ENCODE data around the gene SPIRE1. TPM values are rescaled to one million over a fixed set of nuclear protein-coding genes. Genes with fewer than 3 reads are reported as not detected.
"Not testable (repeated sequence)": the region's sequence is repeated elsewhere in the genome, so short reads cannot be mapped to it uniquely, and the experiment has no call there.

Gene SPIRE1
- total RNA-seq, 2 experiments from 2014 or later, result 1.3 to 2.9 TPM

DNA sequence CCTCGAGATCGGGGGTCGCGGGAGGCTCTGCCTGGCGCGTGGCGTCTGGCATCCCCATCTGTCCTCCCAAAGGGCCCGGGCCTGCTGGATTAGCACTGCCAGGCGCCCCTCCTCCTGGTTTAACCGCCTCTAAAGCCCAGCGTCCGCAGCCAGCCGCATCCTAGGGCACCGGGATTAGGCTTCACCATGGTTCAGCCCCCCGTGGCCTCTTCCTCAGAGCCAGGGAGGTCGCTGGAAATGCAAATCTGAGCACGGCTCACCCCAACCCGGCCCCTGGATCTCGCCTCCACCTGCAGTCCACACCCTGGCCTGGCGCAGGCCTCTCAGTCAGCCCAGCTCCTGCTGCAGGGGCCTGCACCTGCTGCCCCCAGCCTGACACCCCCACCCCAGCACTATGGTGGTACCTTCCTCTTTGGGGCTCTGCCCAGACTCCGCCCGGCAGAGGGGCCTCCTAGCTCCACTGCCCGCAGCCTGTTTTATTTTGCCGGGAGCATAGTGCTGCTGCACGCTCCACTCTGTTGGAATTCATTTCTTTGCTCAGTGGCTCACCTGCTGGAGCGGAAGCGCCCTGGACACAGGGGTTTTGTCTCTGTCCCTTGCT lies 237.0 kb downstream of the SPIRE1 start:
- no peaks in the 10 kb centered on the region for H3K36me3 Mint-ChIP-seq (ENCODE audit: low read depth)
- H3K4me1 Mint-ChIP-seq, result peaks cover 15% of the 10 kb centered on the region
- no peak for DNase-seq
- POLR2A ChIA-PET, result no interaction called here
- H3K27ac Mint-ChIP-seq, result no peak overlapping the region
- peaks cover 7% of the 10 kb centered on the region for H3K27me3 Mint-ChIP-seq
- peak overlapping the region; percentile 42 for H3K4me3 Mint-ChIP-seq
- CTCF ChIA-PET, result no interaction called here
- H3K9me3 Mint-ChIP-seq, result no peaks in the 10 kb centered on the region

DNA sequence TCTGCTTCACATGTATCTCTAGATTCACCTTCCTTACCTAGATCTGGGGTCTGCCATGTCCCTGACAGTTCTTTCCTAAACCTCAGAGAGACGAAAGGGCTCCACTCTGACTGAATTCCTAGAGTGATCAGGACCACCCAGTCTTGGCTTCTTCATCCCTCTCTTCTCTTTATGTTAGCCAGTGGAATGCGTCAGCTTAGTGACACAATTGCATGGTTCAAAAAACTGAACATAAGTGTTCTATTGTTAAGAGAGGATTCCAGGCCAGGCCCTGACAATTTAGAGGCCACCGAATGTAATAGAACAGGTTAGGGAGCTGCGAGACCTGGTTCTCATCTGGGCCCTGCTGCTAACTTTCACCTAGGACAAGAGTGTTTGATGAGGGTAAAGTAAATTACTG lies 240.2 kb downstream of the SPIRE1 start:
- POLR2A ChIA-PET, result no interaction called here
- H3K4me3 Mint-ChIP-seq, result no peak overlapping the region
- H3K36me3 Mint-ChIP-seq (ENCODE audit: low read depth), result no peaks in the 10 kb centered on the region
- H3K27ac Mint-ChIP-seq, result no peak overlapping the region
- H3K27me3 Mint-ChIP-seq, result peaks cover 7% of the 10 kb centered on the region
- CTCF ChIA-PET, result interaction anchor here (0.6 kb wide), 1 partner anchor 10 kb away, joined by 3 read pairs; no protein-coding TSS in a partner anchor
- no peak for DNase-seq
- H3K9me3 Mint-ChIP-seq, result no peaks in the 10 kb centered on the region
- H3K4me1 Mint-ChIP-seq, result peaks cover 15% of the 10 kb centered on the region

DNA sequence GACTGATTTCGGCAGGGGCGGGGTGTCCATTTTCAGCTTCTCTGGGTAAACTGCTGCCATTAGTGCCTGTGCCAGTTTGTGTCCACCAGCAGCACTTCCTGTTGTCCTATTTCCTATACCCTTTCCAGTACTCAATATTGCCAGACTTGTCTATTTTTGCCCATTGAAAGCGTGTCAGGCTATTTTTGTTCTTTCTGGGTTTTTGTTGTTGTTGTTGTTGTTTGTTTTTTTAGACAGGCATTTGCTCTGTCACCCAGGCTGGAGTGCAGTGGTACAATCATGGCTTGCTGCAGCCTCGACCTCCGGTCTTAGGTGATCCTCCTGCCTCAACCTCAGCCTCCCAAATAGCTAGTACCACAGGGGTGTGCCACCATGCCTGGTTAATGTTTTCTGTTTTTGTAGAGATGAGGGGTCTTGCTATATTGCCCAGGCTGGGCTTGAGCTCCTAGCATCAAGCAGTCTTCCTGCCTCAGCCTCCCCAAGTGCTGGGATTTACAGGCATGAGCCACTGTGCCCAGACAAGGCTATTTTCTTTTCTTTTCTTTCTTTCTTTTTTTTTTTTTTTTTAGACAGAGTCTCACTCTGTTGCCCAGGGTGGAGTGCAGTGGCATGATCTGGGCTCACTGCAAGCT lies 241.7 kb downstream of the SPIRE1 start:
- ChIA-PET CTCF (no interaction called here), POLR2A (no interaction called here)
- Mint-ChIP-seq H3K27ac (no peak overlapping the region), H3K36me3 (ENCODE audit: low read depth) (no peaks in the 10 kb centered on the region), H3K4me1 (peaks cover 12% of the 10 kb centered on the region), H3K4me3 (no peak overlapping the region), H3K9me3 (no peaks in the 10 kb centered on the region), H3K27me3 (peaks cover 5% of the 10 kb centered on the region)
- DNase-seq, result no peak

DNA sequence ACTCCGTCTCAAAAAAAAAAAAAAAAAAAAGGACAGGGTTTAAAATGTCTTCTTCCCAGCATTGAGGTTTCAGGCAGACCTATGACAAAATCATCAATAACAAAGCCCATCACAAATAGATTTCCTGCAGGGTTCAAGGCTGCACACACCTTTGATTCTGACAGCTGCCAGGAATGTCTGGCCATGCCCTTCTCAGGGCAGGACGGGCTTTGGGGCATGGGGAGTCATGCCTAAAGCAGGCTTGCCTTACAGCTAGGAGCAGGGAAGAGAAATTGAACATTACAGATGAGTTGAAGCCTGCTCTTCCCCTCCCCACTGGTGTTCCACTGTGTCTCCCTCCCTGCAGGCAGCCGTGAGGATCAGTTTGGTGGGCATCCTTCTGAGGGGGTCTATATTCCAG lies 246.5 kb downstream of the SPIRE1 start:
- H3K4me1 Mint-ChIP-seq, result peaks cover 17% of the 10 kb centered on the region

DNA sequence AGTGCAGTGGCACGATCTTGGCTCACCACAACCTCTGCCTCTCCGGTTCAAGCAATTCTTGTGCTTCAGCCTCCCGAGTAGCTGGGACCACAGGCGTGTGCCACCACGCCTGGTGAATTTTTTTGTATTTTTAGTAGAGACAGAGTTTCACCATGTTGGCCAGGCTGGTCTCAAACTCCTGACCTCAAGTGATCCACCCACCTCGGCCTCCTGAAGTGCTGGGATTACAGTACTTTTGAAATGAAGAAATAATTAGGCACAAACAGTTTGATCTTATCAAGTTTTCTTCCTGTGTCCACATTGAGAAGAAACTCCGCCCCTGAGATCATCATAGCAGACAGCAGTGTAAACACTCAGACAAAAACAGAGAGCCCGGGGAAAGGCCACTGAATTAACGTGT lies 247.2 kb downstream of the SPIRE1 start:
- H3K27ac Mint-ChIP-seq; H3K36me3 Mint-ChIP-seq (ENCODE audit: low read depth); DNase-seq; H3K4me3 Mint-ChIP-seq; H3K9me3 Mint-ChIP-seq; POLR2A ChIA-PET: not testable (repeated sequence)
- Mint-ChIP-seq H3K27me3 (peaks cover 24% of the 10 kb centered on the region), H3K4me1 (peaks cover 23% of the 10 kb centered on the region)
- CTCF ChIA-PET, result interaction anchor here (0.7 kb wide), 1 partner anchor 691 kb away, joined by 3 read pairs; no protein-coding TSS in a partner anchor

More for the DNA sequence above, 246.5 kb downstream of the SPIRE1 start:
- Mint-ChIP-seq H3K36me3 (ENCODE audit: low read depth) (peaks cover 2% of the 10 kb centered on the region), H3K27ac (no peak overlapping the region), H3K4me3 (no peak overlapping the region), H3K27me3 (peaks cover 17% of the 10 kb centered on the region), H3K9me3 (no peaks in the 10 kb centered on the region)
- DNase-seq, result no peak
- CTCF ChIA-PET, result interaction anchor here (0.6 to 0.7 kb wide), 2 partner anchors 17 to 691 kb away, joined by 3 read pairs; no protein-coding TSS in a partner anchor
- POLR2A ChIA-PET, result no interaction called here

DNA sequence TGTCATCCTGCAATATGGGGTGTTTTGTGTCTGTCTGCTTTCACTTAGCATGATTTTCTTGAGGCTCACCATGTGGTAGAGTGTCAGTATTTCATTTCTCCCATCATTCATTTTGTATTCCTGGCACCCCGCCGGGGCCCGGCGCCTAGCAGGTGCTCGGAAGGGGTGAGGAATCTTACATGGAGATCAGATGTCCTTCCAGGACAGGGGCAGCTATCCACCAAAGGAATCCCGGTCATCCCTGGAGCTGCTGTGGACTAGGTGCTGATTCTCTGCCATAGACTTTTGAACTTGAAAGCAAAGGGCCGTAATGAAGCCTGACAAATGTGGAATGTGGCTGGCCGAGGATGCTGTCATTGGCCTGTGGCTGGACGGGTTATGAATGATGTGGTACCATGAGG lies 247.8 kb downstream of the SPIRE1 start:
- Mint-ChIP-seq H3K27me3 (peaks cover 29% of the 10 kb centered on the region), H3K4me1 (peaks cover 23% of the 10 kb centered on the region), H3K36me3 (ENCODE audit: low read depth) (peaks cover 2% of the 10 kb centered on the region), H3K27ac (no peak overlapping the region), H3K9me3 (no peaks in the 10 kb centered on the region), H3K4me3 (no peak overlapping the region)
- CTCF ChIA-PET, result interaction anchor here (1.0 to 1.3 kb wide), 2 partner anchors 13 to 17 kb away, joined by 3 read pairs; no protein-coding TSS in a partner anchor
- POLR2A ChIA-PET, result no interaction called here
- DNase-seq, result no peak

DNA sequence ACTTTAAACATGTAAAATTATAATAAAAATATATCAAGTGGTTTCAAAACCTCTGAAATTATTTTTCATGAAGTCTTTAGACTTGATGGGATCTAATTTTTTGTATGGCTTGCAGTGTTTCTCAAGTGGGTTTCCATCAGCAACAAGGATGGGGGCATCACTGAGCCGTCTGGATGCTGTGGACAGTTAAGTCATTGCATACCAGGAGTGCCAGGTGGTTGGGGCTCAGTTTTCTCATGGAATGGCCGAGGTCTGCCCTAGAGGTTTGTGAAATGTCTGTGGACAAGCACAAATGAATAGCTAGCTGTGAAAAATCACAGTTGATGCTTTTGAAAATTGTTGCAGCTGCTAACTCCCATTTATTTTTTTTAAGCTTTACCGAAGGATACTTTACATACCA lies 248.4 kb downstream of the SPIRE1 start:
- CTCF ChIA-PET, result interaction anchor here (1.0 to 1.3 kb wide), 2 partner anchors 14 to 16 kb away, joined by 3 read pairs; no protein-coding TSS in a partner anchor
- Mint-ChIP-seq H3K4me3 (no peak overlapping the region), H3K27me3 (peaks cover 35% of the 10 kb centered on the region), H3K4me1 (peaks cover 23% of the 10 kb centered on the region), H3K9me3 (no peaks in the 10 kb centered on the region), H3K27ac (no peak overlapping the region), H3K36me3 (ENCODE audit: low read depth) (peaks cover 2% of the 10 kb centered on the region)
- DNase-seq, result no peak
- POLR2A ChIA-PET, result no interaction called here

DNA sequence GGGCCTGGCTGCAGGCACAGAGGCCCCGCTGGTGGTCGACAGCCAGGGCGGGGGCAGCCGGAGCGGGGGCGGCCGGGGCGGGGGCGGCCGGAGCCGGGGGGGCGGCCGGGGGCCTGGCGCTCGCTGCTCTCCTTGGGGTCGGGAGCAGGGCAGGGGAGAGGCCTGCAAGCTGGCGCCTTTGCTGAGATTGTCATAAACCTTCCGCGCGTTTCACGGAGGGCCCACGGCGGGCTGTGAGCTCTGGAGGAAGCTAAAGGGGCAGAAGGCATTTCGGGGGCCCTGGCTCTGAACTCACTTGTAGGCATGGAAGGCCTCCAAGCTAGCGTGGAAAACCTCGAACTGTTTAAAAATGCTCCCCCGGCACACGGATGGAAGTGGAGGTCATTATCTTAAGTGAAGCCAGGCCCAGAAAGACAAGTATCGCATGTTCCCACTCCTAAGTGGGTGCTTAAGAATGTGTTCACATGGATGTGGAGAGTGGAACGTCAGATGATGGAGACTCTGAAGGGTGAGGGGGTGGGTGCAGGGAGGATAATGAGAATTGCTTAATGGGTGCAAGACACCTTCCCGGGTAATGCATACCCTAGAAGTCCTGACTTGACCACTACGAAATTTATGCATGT lies 249.5 kb downstream of the SPIRE1 start:
- peak overlapping the region; percentile 64 for H3K27ac Mint-ChIP-seq
- DNase-seq, result no peak

DNA sequence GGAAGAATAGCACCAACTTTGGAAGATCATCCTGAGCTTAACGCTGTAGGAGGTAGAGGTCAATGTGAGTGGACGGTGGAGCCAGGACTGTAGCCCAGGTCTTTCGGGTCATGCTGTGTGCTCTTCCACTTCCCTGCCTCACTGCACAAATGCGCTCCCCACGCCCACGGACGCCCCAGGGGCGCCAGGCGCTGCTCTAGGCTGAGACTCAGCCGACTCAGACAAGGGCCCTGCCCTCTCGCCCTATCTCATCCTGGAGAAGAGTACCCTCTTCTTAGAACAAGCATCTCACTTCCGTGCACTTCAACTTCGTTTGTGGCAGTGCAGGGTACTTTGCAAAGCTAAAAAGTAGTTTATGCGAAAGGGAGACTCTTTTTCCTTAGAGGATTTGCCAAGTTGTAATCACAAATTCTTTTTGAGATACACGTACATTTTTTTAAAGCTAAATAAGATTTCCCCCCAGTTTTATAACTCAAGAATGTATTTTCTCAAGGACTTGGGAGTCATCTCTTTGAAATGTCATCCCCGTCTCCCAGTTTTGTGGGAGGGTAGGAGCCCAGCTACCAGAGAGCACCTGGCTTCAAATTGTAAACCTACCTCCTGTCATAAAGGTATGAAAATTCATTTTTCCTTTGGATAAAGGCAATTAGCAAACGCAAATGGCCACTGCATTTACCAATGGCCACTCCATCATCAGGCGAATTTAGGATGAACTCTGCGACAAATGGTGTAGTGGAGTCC lies 251.4 kb downstream of the SPIRE1 start:
- peaks cover 54% of the 10 kb centered on the region for H3K27me3 Mint-ChIP-seq
- H3K36me3 Mint-ChIP-seq (ENCODE audit: low read depth), result peaks cover 2% of the 10 kb centered on the region
- H3K4me1 Mint-ChIP-seq, result peaks cover 25% of the 10 kb centered on the region
- DNase-seq, result no peak
- POLR2A ChIA-PET, result no interaction called here
- CTCF ChIA-PET, result no interaction called here
- peak overlapping the region; percentile 79 for H3K27ac Mint-ChIP-seq
- H3K9me3 Mint-ChIP-seq, result no peaks in the 10 kb centered on the region
- peak overlapping the region; percentile 75 for H3K4me3 Mint-ChIP-seq

More for the DNA sequence above, 249.5 kb downstream of the SPIRE1 start:
- peaks cover 25% of the 10 kb centered on the region for H3K4me1 Mint-ChIP-seq
- peak overlapping the region; percentile 69 for H3K4me3 Mint-ChIP-seq
- no peaks in the 10 kb centered on the region for H3K9me3 Mint-ChIP-seq
- H3K27me3 Mint-ChIP-seq, result peaks cover 44% of the 10 kb centered on the region
- CTCF ChIA-PET, result interaction anchor here (0.8 to 1.3 kb wide), 5 partner anchors 11 to 89 kb away, joined by 3 to 6 read pairs (median 3); no protein-coding TSS in a partner anchor
- H3K36me3 Mint-ChIP-seq (ENCODE audit: low read depth), result peaks cover 2% of the 10 kb centered on the region
- POLR2A ChIA-PET, result no interaction called here

DNA sequence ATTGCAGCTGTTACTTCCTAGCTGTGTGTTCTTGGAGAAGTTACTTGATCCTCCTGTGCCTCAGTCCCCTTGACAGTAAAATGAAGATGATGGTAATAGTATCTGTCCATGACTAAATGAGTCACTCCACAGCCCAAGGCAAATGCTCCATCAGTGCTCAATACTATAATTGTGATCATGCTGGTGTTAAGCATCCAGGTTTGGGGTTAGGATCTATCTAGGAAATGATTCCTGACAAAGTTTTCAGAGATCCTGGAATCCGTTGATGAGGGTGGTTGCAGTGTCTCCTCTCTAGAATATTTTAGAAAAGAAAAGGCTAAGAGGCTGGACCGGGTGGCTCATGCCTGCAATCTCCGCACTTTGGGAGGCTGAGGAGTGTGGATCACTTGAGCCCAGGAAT lies 252.8 kb downstream of the SPIRE1 start:
- CTCF ChIA-PET, result interaction anchor here (0.6 to 1.3 kb wide), 3 partner anchors 12 to 20 kb away, joined by 3 read pairs; no protein-coding TSS in a partner anchor
- peaks cover 54% of the 10 kb centered on the region for H3K27me3 Mint-ChIP-seq
- POLR2A ChIA-PET, result no interaction called here

DNA sequence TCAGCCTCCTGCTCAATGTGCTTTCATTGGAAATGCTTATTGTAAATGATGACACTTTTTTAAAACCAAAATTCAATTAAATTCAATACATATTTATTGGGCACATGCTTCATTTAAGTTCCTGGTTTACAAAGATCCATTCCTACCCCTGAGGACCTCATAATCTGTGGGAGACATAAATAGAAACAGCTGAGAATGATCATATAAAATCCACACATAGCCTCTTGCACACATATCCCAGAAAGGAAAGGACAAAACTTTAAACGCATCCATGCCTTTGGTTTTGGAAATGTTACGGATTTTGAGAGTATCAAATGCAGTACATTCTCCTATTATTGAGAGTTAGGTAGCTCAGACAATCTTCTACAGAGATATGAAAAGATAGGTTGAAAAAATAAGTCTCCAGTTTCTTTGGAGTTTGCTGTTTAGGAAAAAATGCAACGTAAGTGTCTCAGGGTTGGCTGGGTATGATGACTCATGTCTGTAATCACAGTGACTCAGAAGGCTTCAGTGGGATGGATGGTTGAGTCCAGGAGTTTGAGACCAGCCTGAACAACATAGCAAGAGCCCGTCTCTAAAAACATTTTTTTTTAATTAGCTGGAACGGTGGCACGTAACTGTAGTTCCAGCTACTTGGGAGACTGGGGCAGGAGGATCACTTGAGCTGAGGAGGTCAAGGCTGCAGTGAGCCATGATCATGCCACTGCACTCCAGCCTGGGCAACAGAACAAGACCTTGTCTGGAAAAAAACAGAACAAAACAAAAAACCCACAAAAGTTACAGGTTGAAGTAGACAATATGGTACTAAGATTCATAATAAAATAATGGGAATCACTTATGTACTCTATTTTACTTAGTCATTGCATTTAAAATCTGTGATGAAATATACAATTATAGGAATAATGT lies 254.1 kb downstream of the SPIRE1 start:
- CTCF ChIA-PET, result interaction anchor here (0.6 to 1.3 kb wide), 4 partner anchors 10 to 224 kb away, joined by 3 to 5 read pairs (median 3); no protein-coding TSS in a partner anchor
- POLR2A ChIA-PET, result no interaction called here
- H3K4me3 Mint-ChIP-seq, result no peak overlapping the region
- no peak overlapping the region for H3K27ac Mint-ChIP-seq
- H3K4me1 Mint-ChIP-seq, result peaks cover 25% of the 10 kb centered on the region
- H3K9me3 Mint-ChIP-seq, result no peaks in the 10 kb centered on the region
- H3K27me3 Mint-ChIP-seq, result peaks cover 54% of the 10 kb centered on the region
- H3K36me3 Mint-ChIP-seq (ENCODE audit: low read depth), result peaks cover 2% of the 10 kb centered on the region
- DNase-seq, result no peak

More for the DNA sequence above, 252.8 kb downstream of the SPIRE1 start:
- DNase-seq, result no peak
- Mint-ChIP-seq H3K4me1 (peaks cover 25% of the 10 kb centered on the region), H3K36me3 (ENCODE audit: low read depth) (peaks cover 2% of the 10 kb centered on the region), H3K9me3 (no peaks in the 10 kb centered on the region), H3K4me3 (no peak overlapping the region), H3K27ac (no peak overlapping the region)

DNA sequence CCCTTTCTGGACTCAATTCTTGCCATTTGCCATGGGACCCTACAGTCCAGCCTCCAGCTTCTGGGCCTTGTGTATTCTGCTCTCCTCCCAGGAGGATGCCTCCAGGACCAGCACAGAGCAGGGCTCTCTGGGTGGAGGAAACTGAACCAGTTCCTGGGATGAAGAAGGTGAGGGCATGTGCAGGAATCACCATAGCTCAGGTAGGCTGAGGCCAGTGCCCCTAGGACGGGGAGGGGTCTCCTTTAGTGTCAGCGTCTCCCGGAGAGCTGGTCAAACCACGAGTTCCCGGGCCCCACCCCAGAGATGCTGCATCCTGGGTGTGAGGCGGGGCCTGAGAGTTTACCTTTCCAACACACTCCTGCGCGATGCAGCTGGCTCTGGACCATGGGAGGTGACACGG lies 256.0 kb downstream of the SPIRE1 start:
- Mint-ChIP-seq H3K27ac (no peak overlapping the region), H3K4me1 (peaks cover 12% of the 10 kb centered on the region), H3K9me3 (no peaks in the 10 kb centered on the region), H3K27me3 (peaks cover 45% of the 10 kb centered on the region), H3K4me3 (no peak overlapping the region), H3K36me3 (ENCODE audit: low read depth) (no peaks in the 10 kb centered on the region)
- POLR2A ChIA-PET, result no interaction called here
- no peak for DNase-seq
- CTCF ChIA-PET, result interaction anchor here (0.6 to 1.1 kb wide), 3 partner anchors 9 to 257 kb away, joined by 3 to 4 read pairs (median 3); no protein-coding TSS in a partner anchor

Measured in activated CD4-positive, alpha-beta T cell treated with anti-CD3 and anti-CD28 coated beads, Interleukin-2, amount 10 ng/mL, durations not matched to agents 7 days and 5 days (primary cell).